GM21423 (cell line): ENCODE measurements around the gene FSTL4.
"Not testable (repeated sequence)": the region's sequence is repeated elsewhere in the genome, so short reads cannot be mapped to it uniquely, and the experiment has no call there.

Experiments used
- ATAC-seq: cut with Tn5 transposase; IDR thresholded peaks from one replicate; pipeline ENCODE4 v1.9.1; 2021; ENCODE audit warnings: mild to moderate bottlenecking, moderate library complexity; ENCODE audit not compliant: unreplicated experiment

The FSTL4 gene

DNA sequence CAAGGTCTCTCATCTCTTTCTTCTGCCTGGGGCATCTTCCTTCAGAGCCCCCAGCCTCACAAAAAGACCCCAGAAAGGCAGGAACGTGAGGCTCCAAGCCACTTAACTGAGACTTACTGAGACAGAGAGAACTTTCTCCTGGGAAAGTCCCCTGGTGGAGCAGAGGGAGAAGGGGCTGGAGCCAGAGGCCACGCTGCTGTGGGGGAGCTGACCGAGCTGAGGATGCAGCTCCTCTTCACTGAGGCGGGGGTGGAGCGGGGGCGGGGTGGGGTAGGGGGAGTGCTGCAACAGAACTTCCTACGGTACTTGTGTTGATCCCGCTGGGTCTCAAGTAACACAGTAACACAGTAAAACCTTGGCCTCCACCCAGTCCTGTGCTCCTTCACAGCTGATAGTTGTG lies 204.0 kb downstream of the FSTL4 start:
- no peak for ATAC-seq

DNA sequence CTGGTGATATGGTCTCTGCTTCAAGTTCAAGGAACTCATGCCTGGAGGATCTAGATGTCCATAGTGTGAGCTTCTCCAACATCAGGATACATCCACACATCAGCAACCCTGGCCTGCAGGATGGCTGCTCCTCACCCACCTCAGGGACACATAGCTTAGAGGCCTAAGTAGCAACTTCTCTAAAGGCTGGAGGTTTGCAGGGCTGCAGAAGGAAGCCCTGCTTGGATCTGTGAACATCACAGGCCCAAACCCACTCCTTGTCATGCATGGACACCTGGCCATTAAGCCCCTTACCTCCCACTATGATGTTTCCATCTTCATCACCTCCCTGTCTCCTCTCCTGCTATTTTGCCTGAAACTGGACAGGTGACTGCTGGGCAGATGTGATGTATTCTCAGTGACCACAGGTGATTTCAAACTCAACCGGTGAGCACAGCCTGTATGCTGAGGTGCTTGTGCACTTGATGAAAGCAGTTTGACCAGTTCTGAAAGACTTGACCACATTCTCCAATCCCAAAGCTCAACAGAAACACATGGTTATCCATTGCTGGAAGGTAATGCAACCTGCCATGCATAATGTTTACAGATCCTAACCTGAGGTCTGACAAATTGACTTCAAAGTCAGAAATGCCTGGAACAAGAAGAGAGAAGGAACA lies 205.2 kb downstream of the FSTL4 start:
- ATAC-seq = no peak

- no peak for ATAC-seq
These were observed 205.9 kb downstream of the FSTL4 start for GRCh38 chr5:133406208-133406976.

DNA sequence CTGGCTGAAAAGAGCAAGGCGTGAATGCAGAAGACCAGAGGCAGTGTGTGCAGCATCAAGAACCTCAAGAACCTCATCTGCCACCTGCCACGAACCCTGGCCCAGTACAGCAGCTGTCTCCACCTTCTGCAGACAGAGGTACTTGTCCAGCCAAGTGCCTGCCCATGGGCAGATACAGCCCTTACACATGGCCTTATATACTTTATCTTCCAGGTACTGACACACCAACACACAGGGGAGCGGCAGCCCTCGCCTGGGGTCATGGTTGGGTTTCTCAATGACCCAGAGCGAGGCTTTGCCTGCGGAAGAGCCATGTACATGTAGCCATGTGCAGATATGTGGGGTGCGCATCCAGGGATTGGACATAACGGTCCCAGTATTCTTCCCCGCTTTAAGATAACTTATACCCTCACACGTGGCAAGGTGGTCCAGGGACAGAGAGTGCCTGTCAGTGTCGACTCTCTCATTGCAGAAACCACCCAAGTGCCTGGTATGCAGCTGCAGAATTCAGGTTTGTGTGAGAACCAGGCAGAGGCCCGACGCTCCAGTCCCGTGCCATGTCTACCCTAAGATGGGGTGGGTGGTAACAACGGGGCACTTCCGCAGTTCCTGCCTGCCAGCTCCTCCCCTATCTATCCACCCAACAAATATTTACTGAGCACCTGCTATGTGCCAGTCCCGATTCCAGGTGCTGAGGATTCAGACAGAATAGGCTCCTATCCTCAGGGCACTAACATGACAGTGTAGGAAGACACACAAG lies 206.9 kb downstream of the FSTL4 start:
- ATAC-seq = no peak

DNA sequence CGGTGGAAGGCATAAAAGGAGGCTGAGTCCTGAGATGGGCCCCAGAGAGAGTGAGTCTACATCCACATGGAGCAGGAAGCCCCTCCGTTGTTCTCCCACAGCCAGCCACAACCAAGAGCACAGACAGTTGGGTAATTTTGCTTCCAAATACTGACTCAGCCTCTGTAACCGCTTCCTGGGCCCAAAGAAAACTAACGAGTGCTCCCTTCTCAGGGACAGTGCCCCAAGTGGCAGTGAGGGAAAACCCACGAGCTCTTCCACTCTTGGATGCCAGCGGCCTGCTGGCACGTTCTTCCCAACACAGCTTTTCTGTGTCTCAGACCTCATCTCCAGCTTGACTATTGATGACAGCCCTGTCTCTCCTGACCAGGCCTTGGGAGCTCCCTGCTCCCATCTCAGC lies 207.6 kb downstream of the FSTL4 start:
- ATAC-seq = no peak

DNA sequence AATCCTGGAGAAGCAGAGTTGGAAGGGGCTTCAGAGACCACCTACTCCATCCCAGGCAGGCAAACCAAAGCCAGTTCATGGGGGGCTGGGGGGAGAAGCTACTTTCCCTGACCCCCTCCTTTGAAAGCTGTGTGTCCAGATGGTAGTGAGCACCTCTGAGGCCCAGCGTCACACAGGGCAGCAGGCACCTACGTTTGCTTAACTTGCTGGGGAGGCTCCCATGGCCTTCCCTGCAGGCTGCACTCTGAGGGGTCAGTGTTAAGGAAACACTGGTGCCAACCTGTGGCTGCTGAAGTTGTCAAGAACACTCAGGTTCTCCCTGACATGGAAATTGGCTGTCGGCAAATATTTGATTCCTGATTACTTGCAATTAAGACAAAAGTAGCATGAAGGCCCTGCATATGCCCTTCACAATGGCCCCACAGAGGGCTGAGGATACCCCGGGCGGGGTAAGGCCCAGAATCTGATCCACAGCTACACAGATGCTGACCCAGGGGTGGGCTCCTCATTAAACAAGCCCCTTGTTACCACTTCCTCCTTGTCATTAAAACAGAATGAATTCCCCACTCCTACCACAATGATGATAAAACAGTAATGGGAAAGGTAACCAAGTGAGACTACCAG lies 208.5 kb downstream of the FSTL4 start:
- no peak for ATAC-seq

- no peak for ATAC-seq
These were observed 209.6 kb downstream of the FSTL4 start for GRCh38 chr5:133402775-133403174.

DNA sequence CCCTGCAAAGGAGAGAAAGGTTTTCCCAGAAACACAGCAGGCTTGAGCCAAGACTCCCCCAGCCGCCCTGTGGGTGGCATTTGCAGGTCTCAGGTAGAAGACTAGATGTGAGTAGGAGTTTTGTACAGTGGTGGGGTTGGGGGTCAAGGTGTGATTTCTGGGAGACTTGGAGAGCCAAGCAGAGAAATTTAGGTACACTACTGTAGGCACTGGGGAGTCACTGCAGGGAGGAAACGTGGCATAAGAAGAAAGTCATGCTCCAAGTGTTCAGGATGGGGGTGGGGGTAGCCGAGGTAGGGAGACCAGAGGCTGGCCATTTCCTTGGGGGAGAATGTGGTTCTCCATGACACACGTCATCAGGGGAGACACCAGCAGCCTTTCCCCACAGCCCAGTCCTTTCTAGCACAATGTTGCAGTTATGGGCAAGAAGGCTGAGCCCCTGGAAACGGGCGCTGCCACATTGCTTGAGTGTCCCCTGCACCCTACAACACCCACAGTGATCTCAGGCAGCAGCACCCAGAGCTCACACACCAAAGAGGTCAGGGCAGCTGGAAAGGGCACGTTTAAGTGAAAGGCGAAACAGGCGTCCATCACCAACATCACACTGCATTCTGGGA lies 210.5 kb downstream of the FSTL4 start:
- ATAC-seq = no peak

GRCh38 chr5:133400831-133401351 lies 211.4 kb downstream of the FSTL4 start:
- no peak for ATAC-seq

DNA sequence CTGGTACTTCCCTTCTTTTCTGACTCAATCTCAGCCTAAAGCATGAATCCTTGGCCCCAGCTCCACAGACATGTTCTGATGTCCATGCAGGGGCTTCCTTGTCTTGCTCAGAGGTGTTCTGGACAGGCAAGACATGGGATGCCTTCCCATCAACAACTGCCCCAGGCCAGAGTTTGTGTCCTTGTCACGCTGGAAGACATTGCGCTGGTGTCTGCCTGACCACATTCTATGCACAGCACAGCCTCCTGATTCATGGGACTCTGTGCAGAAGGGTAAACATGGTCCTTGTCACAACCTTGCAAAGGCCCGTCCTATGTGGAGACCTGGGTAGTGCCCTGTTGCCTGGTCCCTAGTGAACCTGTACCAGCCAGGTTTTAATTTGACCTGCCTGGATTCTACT lies 212.2 kb downstream of the FSTL4 start:
- no peak for ATAC-seq

GRCh38 chr5:133399247-133399891 lies 213.0 kb downstream of the FSTL4 start:
- ATAC-seq = no peak

DNA sequence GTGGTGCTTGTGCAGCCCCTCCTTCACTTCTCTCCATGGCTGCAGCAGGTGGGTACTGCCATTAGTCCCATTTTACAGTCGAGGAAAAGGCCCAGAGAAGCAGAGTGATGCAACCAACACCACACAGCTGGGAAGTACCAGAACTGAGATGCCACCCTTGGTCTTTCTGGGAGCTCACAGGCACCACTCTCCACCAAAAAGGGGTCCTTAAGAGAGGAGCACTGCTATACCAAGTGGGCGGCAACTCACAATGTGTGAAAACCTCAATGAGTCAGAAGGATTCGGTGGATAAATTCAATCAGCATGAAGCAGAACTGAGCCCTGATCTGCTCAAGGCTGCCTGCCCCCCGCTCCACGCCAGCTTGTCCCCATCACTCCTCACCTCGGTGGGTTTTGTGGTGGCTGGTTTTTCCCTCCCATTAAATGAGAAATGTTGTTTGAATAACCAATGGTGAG lies 213.7 kb downstream of the FSTL4 start:
- ATAC-seq = no peak

GRCh38 chr5:133397990-133398645 lies 214.2 kb downstream of the FSTL4 start:
- ATAC-seq = no peak

DNA sequence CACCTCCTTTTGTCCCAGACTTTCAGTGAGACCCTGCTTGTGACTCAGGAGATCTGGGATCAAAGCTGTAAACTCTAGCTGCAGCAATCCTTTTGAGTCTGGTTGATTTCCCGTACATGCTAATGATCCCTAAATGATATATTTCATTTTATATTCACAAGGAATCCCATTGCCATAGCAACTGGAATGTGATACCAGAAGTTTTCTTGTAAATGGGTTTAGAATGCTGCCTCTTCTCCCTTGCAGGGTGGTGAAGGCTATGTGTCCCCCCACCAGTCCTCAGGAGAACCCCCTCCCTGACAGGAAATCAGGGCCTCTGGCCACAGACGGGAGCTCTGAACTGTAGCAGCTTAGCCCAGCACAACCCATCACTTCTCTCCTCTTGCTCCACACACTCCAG lies 215.0 kb downstream of the FSTL4 start:
- ATAC-seq = no peak

DNA sequence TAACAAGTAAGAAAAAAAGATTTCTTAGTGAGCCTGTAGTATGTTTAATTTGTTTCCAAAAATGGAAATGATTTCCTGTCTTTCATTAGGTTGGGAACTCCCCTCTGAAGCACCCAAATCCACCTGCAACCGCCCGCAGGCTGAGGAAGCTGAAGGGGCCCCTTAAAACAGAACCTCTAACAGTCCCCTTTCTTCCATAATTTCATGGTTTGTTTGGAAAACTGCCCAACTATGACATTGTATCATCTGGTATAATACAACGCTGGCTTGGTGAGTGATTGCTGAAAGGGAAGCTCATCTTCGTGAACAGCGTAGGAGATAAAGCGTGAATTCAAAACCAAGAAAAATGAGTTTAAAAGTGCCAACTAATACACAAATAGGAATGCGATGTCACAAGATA lies 215.5 kb downstream of the FSTL4 start:
- ATAC-seq = no peak

- no peak for ATAC-seq
These were observed 216.1 kb downstream of the FSTL4 start for GRCh38 chr5:133396187-133396741.

GRCh38 chr5:133395207-133395606 lies 217.1 kb downstream of the FSTL4 start:
- not testable (repeated sequence) for ATAC-seq

GRCh38 chr5:133394477-133394817 lies 217.9 kb downstream of the FSTL4 start:
- not testable (repeated sequence) for ATAC-seq

GRCh38 chr5:133393776-133394476 lies 218.4 kb downstream of the FSTL4 start:
- ATAC-seq = no peak
